ENCODE results near the gene CYSRT1.

CYSRT1 gene

DNA sequence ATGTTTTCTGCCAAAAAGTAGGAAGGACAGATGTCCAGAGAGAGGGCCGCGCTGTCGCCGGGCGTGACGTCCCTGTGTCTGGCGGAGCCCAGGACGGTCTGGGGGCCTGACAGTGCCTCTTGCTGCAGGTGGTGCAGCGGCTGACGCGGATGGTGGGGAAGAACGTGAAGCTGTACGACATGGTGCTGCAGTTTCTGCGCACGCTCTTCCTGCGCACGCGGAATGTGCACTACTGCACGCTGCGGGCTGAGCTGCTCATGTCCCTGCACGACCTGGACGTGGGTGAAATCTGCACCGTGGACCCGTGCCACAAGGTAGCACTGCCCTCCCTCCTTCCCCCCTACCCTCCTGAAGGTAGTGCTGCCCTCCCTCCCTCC, 37.9 kb downstream of the CYSRT1 start:
- Histone ChIP-seq H3K27ac (ENCODE audit: low read depth, low read length, severe bottlenecking) (no peak overlapping the region), H3K36me3 (ENCODE audit: control insufficient read depth, insufficient read depth, low read length) (peaks cover 71% of the 10 kb centered on the region), H3K4me1 (ENCODE audit: control insufficient read depth, insufficient read depth, low read length, poor library complexity, severe bottlenecking) (no peaks in the 10 kb centered on the region), H3K4me3 (ENCODE audit: extremely low read depth, insufficient read depth, low read length, poor library complexity, severe bottlenecking) (no peak overlapping the region), H3K9me3 (ENCODE audit: control insufficient read depth, low read length) (no peaks in the 10 kb centered on the region)
- 93 to 94% methylated on average over 23 to 24 of the region's 24 CpGs for WGBS, 2 experiments (ENCODE audit: insufficient coverage in 2 of 2)

DNA sequence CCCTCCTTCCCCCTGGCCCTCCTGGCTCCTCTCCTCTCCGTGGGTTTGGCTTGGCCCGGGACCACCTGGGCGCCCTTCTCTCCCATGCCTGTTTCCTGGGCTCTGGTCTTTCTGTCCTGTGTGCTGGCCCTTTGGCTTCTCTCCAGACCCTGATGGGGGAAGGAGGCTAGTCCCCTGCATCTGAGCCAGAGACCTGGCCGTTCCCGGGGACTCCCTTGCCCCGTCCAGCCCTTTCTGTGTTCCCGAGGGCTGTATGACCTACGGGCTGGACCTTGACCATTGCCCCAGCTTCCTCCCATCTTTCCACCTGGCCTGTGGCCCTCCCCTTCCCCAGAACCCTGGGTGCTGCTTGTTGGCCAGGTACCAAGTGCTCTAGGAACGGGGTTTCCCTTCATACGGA, 38.5 kb downstream of the CYSRT1 start:
- H3K4me3 ChIP-seq (ENCODE audit: extremely low read depth, insufficient read depth, low read length, poor library complexity, severe bottlenecking) = no peak overlapping the region
- WGBS, 2 experiments (ENCODE audit: insufficient coverage in 2 of 2) = 88 to 99% methylated on average over 9 to 10 of the region's 10 CpGs
- H3K36me3 ChIP-seq (ENCODE audit: control insufficient read depth, insufficient read depth, low read length) = peaks cover 69% of the 10 kb centered on the region
- H3K9me3 ChIP-seq (ENCODE audit: control insufficient read depth, low read length) = no peaks in the 10 kb centered on the region
- no peak overlapping the region for H3K27ac ChIP-seq (ENCODE audit: low read depth, low read length, severe bottlenecking)
- no peaks in the 10 kb centered on the region for H3K4me1 ChIP-seq (ENCODE audit: control insufficient read depth, insufficient read depth, low read length, poor library complexity, severe bottlenecking)

DNA sequence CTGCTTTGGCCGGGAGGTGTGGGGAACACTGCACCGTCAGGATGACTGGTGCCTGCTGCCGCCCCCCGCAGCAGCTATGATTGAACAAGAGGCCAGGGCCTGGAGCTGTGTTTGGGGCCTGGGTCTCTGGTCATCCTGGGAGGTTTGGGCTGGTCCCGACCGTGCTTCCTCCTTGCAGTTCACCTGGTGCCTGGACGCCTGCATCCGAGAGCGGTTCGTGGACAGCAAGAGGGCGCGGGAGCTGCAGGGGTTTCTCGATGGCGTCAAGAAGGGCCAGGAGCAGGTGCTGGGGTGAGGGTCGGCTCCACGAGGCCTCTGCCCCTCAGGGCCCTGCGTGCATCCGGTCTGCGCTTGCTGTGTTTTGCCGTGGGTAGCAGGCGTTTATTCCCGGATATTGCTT, 39.1 kb downstream of the CYSRT1 start:
- no peak overlapping the region for H3K27ac ChIP-seq (ENCODE audit: low read depth, low read length, severe bottlenecking)
- H3K4me1 ChIP-seq (ENCODE audit: control insufficient read depth, insufficient read depth, low read length, poor library complexity, severe bottlenecking) = no peaks in the 10 kb centered on the region
- WGBS, 2 experiments (ENCODE audit: insufficient coverage in 2 of 2) = 96 to 97% methylated on average over 15 to 21 of the region's 22 CpGs
- H3K4me3 ChIP-seq (ENCODE audit: extremely low read depth, insufficient read depth, low read length, poor library complexity, severe bottlenecking) = no peak overlapping the region
- peaks cover 69% of the 10 kb centered on the region for H3K36me3 ChIP-seq (ENCODE audit: control insufficient read depth, insufficient read depth, low read length)
- no peaks in the 10 kb centered on the region for H3K9me3 ChIP-seq (ENCODE audit: control insufficient read depth, low read length)

DNA sequence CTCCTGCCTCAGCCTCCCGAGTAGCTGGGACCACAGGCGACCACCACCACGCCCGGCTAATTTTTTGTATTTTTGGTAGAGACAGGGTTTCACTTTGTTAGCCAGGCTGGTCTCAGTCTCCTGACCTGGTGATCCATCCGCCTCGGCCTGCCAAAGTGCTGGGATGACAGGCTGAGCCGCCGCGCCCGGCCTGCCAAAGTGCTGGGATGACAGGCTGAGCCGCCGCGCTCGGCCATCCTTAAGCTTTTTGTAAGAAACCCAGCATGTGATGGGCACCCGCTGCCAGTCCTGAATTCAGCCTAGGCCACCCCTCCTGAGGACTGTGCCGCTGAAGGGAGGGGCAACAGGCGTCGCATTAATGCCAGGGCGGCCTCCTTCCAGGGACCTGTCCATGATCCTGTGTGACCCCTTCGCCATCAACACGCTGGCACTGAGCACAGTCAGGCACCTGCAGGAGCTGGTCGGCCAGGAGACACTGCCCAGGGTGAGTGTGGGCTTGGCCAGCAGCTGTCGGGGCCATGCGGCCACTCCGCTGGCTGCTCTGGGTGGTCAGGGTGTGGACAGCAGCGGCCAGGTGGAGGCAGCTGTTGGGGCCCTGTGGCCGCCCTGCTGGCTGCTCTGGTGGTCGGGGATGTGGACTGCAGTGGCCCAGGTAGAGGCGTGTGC, 40.7 kb downstream of the CYSRT1 start:
- Histone ChIP-seq H3K36me3 (ENCODE audit: control insufficient read depth, insufficient read depth, low read length) (peaks cover 80% of the 10 kb centered on the region), H3K4me1 (ENCODE audit: control insufficient read depth, insufficient read depth, low read length, poor library complexity, severe bottlenecking) (no peaks in the 10 kb centered on the region), H3K9me3 (ENCODE audit: control insufficient read depth, low read length) (no peaks in the 10 kb centered on the region), H3K27ac (ENCODE audit: low read depth, low read length, severe bottlenecking) (no peak overlapping the region), H3K4me3 (ENCODE audit: extremely low read depth, insufficient read depth, low read length, poor library complexity, severe bottlenecking) (no peak overlapping the region)
- WGBS, 2 experiments (ENCODE audit: insufficient coverage in 2 of 2) = 94 to 95% methylated on average over 28 to 29 of the region's 29 CpGs

DNA sequence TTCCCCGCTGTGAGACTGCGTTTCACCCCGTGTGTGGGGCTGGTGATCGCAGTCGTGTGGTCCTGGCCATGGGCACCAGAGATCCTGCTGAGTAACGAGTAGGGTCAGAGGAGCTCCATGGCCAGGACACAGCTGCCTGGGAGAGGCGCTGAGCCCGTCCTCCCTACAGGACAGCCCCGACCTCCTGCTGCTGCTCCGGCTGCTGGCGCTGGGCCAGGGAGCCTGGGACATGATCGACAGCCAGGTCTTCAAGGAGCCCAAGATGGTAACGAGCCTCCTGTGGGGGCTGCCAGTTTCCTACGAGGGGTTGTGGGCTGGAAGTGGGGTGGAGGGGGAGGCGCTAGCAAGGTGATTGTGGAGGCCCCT, 41.2 kb downstream of the CYSRT1 start:
- Histone ChIP-seq H3K4me1 (ENCODE audit: control insufficient read depth, insufficient read depth, low read length, poor library complexity, severe bottlenecking) (no peaks in the 10 kb centered on the region), H3K4me3 (ENCODE audit: extremely low read depth, insufficient read depth, low read length, poor library complexity, severe bottlenecking) (no peak overlapping the region), H3K36me3 (ENCODE audit: control insufficient read depth, insufficient read depth, low read length) (peaks cover 83% of the 10 kb centered on the region), H3K27ac (ENCODE audit: low read depth, low read length, severe bottlenecking) (no peak overlapping the region), H3K9me3 (ENCODE audit: control insufficient read depth, low read length) (no peaks in the 10 kb centered on the region)
- WGBS, 2 experiments (ENCODE audit: insufficient coverage in 2 of 2) = 95 to 97% methylated on average over 12 to 13 of the region's 15 CpGs

DNA sequence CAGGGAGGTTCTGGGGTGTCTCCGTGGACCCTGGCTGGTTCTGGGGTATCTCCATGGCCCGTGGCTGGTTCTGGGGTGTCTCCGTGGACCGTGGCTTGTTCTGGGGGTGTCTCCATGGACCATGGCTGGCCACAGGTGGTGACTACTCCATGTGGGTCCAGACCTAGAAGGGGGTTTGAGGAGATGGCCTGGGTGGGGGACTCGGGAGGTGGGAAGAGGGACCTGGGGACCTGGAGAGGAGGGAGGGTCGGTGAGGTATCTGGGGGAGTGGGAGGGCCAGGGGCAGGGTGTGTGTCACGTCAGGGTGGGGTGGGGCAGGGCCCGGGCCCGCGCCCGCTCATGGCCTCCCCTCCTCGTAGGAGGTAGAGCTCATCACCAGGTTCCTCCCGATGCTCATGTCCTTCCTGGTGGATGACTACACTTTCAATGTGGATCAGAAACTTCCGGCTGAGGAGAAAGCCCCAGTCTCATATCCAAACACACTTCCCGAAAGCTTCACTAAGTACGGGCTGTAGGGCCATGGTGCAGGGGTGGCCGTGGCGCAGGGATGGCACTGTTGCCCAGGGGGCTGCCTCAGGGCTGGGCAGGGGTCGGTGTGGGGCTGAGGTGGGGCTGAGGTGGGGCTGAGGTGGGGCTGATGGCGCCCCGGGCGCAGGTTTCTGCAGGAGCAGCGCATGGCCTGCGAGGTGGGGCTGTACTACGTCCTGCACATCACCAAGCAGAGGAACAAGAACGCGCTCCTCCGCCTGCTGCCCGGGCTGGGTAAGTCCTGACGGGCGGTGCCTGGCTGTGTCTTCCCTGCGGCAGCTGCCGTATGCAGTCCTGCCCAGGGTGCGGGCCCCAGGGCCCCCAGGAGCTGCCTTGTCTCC, 41.8 kb downstream of the CYSRT1 start:
- no peak overlapping the region for H3K27ac ChIP-seq (ENCODE audit: low read depth, low read length, severe bottlenecking)
- 91 to 95% methylated on average over 27 to 29 of the region's 34 CpGs for WGBS, 2 experiments (ENCODE audit: insufficient coverage in 2 of 2)
- H3K36me3 ChIP-seq (ENCODE audit: control insufficient read depth, insufficient read depth, low read length) = peaks cover 84% of the 10 kb centered on the region

DNA sequence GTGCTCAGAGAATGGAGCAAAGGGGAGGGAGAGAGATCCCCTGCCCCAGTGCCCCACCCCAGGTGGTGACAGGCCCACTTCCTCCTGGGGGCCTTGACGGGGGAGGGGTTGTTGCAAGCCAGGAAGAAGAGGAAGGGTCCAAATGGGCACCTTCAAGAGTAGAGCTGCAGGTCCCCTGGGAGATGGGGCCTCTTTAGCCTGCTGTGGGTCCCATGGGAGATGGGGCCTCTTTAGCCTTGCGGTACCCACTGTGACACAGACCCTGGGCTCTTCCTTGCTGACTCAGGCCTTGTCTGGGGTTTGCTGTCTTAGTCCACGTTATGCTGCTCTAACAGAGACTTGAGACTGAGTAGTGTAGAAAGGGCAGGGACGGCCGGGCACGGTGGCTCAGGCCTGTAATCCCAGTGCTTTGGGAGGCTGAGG, 43.0 kb downstream of the CYSRT1 start:
- H3K36me3 ChIP-seq (ENCODE audit: control insufficient read depth, insufficient read depth, low read length) = peaks cover 88% of the 10 kb centered on the region
- H3K4me3 ChIP-seq (ENCODE audit: extremely low read depth, insufficient read depth, low read length, poor library complexity, severe bottlenecking) = no peak overlapping the region
- H3K9me3 ChIP-seq (ENCODE audit: control insufficient read depth, low read length) = no peaks in the 10 kb centered on the region
- WGBS, 2 experiments (ENCODE audit: insufficient coverage in 2 of 2) = 97 to 100% methylated on average over 5 of the region's 6 CpGs
- no peaks in the 10 kb centered on the region for H3K4me1 ChIP-seq (ENCODE audit: control insufficient read depth, insufficient read depth, low read length, poor library complexity, severe bottlenecking)
- no peak overlapping the region for H3K27ac ChIP-seq (ENCODE audit: low read depth, low read length, severe bottlenecking)

More for the DNA sequence above, 41.8 kb downstream of the CYSRT1 start:
- H3K9me3 ChIP-seq (ENCODE audit: control insufficient read depth, low read length) = no peaks in the 10 kb centered on the region
- H3K4me3 ChIP-seq (ENCODE audit: extremely low read depth, insufficient read depth, low read length, poor library complexity, severe bottlenecking) = no peak overlapping the region
- H3K4me1 ChIP-seq (ENCODE audit: control insufficient read depth, insufficient read depth, low read length, poor library complexity, severe bottlenecking) = no peaks in the 10 kb centered on the region

DNA sequence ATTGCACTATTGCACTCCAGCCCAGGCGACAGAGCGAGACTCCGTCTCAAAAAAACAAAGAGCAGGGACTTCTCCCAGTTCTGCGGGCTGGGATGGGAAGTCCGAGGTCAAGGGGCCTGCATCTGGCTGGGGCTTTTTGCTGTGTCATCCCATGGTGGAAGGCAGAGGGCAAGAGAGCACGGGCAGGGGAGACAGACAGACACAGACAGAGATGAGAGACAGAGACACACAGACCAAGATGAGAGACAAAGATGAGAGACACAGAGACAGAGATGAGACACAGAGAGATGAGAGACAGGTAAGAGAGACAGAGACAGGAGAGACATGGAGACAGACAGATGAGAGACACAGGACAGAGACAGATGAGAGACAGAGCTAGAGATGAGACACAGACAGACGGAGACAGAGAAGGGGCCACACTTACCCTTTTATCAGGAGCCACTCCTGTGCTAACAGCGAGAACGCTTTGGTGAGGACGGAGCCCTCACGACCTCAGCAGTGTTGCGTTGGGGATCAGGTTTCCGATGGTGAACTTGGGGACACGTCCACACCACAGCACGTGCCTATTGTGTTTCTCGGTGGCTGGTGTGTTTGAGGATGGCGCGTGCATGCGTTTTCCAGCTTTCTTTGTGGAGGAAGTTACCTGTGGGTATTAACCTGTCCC, 43.7 kb downstream of the CYSRT1 start:
- Histone ChIP-seq H3K4me3 (ENCODE audit: extremely low read depth, insufficient read depth, low read length, poor library complexity, severe bottlenecking) (no peak overlapping the region), H3K4me1 (ENCODE audit: control insufficient read depth, insufficient read depth, low read length, poor library complexity, severe bottlenecking) (no peaks in the 10 kb centered on the region), H3K27ac (ENCODE audit: low read depth, low read length, severe bottlenecking) (no peak overlapping the region), H3K36me3 (ENCODE audit: control insufficient read depth, insufficient read depth, low read length) (peaks cover 89% of the 10 kb centered on the region), H3K9me3 (ENCODE audit: control insufficient read depth, low read length) (no peaks in the 10 kb centered on the region)
- WGBS, 2 experiments (ENCODE audit: insufficient coverage in 2 of 2) = 89 to 91% methylated on average over 15 to 17 of the region's 19 CpGs

DNA sequence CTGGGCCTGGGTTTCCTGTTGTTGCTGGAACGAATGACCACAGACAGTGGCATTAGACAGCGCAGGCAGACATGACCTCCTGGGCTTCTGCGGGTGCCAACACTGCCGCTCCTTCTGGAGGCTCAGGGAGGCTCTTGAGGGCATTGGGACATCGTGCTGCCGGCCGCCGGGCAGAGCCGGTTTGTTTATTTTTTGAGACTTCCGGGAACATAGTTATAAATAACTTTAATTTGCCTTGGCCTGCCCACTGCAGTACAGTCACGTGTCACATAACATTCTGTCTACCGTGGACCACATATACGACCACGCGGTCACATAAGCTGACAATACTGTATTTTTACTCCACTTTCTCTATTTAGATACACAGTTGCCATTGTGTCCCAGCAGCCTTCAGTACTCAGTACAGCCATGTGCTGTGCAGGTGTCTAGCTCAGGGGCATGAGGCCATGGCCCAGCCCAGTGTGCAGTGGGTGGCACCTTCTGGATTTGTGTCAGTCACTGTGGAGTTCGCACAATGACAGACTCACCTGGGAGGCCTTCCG, 44.3 kb downstream of the CYSRT1 start:
- 88 to 92% methylated on average over 14 to 17 of the region's 17 CpGs for WGBS, 2 experiments (ENCODE audit: insufficient coverage in 2 of 2)

DNA sequence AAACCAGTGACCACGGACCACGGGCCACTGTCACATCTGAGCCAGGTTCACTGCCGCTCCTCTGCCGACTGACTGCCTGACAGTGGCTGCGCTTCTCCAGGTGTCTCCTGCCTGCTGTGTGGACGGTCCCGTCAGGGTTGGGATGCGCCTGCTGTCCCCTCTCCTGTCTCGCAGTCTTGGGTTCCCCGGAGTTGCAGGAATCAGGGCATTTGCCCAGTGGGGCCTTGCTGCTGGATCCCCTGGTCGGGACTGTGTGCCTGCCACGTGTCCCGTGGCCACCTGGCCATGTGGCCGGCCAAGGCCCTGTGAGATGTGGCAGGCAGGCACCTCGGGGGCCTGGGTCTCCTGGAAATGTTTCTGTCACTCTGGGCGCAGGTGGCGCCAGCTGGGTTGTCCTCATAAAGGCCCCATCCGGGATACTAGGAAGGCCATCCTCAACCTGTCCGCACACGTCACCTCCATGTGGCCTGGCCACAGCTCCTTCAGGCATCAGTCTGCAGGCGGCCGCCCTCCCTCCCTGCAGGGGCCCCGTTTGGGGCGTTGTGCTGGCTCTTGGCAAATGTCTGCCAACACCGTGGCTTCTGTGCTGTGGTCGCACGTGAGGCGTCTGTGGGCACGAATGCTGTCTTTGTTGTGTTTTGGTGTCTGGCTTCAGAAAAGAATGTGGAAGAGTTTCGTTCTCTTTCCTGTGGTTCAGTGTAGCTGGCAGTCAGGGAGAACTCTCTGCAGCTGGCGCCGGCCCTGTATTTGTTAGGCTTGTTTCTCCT, 46.1 kb downstream of the CYSRT1 start:
- WGBS, 2 experiments (ENCODE audit: insufficient coverage in 2 of 2) = 94 to 95% methylated on average over 27 to 32 of the region's 32 CpGs
- peaks cover 8% of the 10 kb centered on the region for H3K4me1 ChIP-seq (ENCODE audit: control insufficient read depth, insufficient read depth, low read length, poor library complexity, severe bottlenecking)

More for the DNA sequence above, 44.3 kb downstream of the CYSRT1 start:
- Histone ChIP-seq H3K4me3 (ENCODE audit: extremely low read depth, insufficient read depth, low read length, poor library complexity, severe bottlenecking) (no peak overlapping the region), H3K9me3 (ENCODE audit: control insufficient read depth, low read length) (no peaks in the 10 kb centered on the region), H3K36me3 (ENCODE audit: control insufficient read depth, insufficient read depth, low read length) (peaks cover 85% of the 10 kb centered on the region), H3K27ac (ENCODE audit: low read depth, low read length, severe bottlenecking) (no peak overlapping the region), H3K4me1 (ENCODE audit: control insufficient read depth, insufficient read depth, low read length, poor library complexity, severe bottlenecking) (no peaks in the 10 kb centered on the region)

More for the DNA sequence above, 46.1 kb downstream of the CYSRT1 start:
- Histone ChIP-seq H3K27ac (ENCODE audit: low read depth, low read length, severe bottlenecking) (no peak overlapping the region), H3K36me3 (ENCODE audit: control insufficient read depth, insufficient read depth, low read length) (peaks cover 68% of the 10 kb centered on the region), H3K9me3 (ENCODE audit: control insufficient read depth, low read length) (no peaks in the 10 kb centered on the region), H3K4me3 (ENCODE audit: extremely low read depth, insufficient read depth, low read length, poor library complexity, severe bottlenecking) (no peak overlapping the region)
